Breast epithelium (tissue), 4 donors: ENCODE data around the gene CYFIP2. TPM values are rescaled to one million over a fixed set of nuclear protein-coding genes. Genes with fewer than 3 reads are reported as not detected.

Source experiments
- DNase-seq, 2 donors: peaks; one replicate each; pipeline ENCODE4 v3.0.0-alpha.2; 2019; ENCODE audit warnings: low spot score in 2 of 2
- H3K27ac ChIP-seq, 2 donors: fragments of 200-600 bp; sonication (generic) in 1 of 2; one replicate each; pipeline ENCODE4 v1.5.1; 2016 to 2019; ENCODE audit warnings: mild to moderate bottlenecking in 1 of 2
- H3K27me3 ChIP-seq, 2 donors: fragments of 200-600 bp; sonication (generic) in 1 of 2; one replicate each; pipeline versions ENCODE4 v1.5.1 to v1.6.0; 2017 to 2019; ENCODE audit warnings: control low read depth in 1 of 2, mild to moderate bottlenecking in 1 of 2
- H3K36me3 ChIP-seq: fragments of 200-600 bp; one replicate; pipeline ENCODE4 v1.5.1; 2019
- H3K4me1 ChIP-seq, 2 donors: fragments of 200-600 bp; sonication (generic); one replicate each; pipeline ENCODE4 v1.5.1; 2016 to 2019; ENCODE audit warnings: control low read depth in 1 of 2
- H3K4me3 ChIP-seq, 3 donors: fragments of 200-600 bp; sonication (generic); 1 replicate in 2 of 3; 2 replicates in 1 of 3; pipeline ENCODE4 v1.5.1; 2016 to 2019; ENCODE audit warnings: mild to moderate bottlenecking in 3 of 3, moderate library complexity in 2 of 3
- H3K9me3 ChIP-seq, 2 donors: fragments of 200-600 bp; sonication (generic) in 1 of 2; one replicate each; pipeline ENCODE4 v1.5.1; 2016 to 2019; ENCODE audit warnings: control low read depth in 1 of 2
- CTCF ChIP-seq, 3 donors: fragments of 450-650 bp; IDR thresholded peaks; one replicate each; pipeline ENCODE4 v1.5.1; 2016 to 2017; ENCODE audit warnings: antibody characterized with exemption in 3 of 3, mild to moderate bottlenecking in 3 of 3, moderate library complexity in 3 of 3
- POLR2A ChIP-seq: fragments of 450-650 bp; IDR thresholded peaks from one replicate; pipeline ENCODE4 v1.6.1; 2016; ENCODE audit warnings: antibody characterized with exemption, mild to moderate bottlenecking, moderate library complexity
- POLR2AphosphoS5 ChIP-seq, 3 donors: sonication (generic); formaldehyde crosslinking; IDR thresholded peaks; one replicate each; pipeline ENCODE4 v1.6.1; 2017; ENCODE audit warnings: antibody characterized with exemption in 3 of 3
- intact Hi-C: fragments of 100-400 bp; cut with DNase I; formaldehyde crosslinking; loops from one replicate; pipeline ENCODE4 v1.15.1; 2023; ENCODE audit warnings: low total_unique reads
- total RNA-seq, 3 donors: library from RNA; depleted of rRNA; stranded (reverse); fragments of >200 nt; gene quantifications; one replicate each; pipeline ENCODE4 v1.1.0, GENCODE V29; 2016

Gene CYFIP2
- total RNA-seq, 3 donors from 2014 or later, result 6.2 to 15.5 (median 12.1) TPM

GRCh38 chr5:157290156-157290980, 24.4 kb downstream of the CYFIP2 start:
- no peak overlapping the region for H3K4me3 ChIP-seq
- intact Hi-C loops, result no loop called here
- H3K27me3 ChIP-seq, result no peaks in the 10 kb centered on the region
- TF ChIP-seq CTCF (IDR thresholded peaks at IDR 0.05), result no peak
- TF ChIP-seq POLR2A, result no peak
- no peak overlapping the region for H3K27ac ChIP-seq
- H3K4me1 ChIP-seq, result no peaks in the 10 kb centered on the region
- H3K9me3 ChIP-seq, result no peaks in the 10 kb centered on the region
- H3K36me3 ChIP-seq, result no peaks in the 10 kb centered on the region
- DNase-seq, result no peak

- Histone ChIP-seq H3K9me3 (no peaks in the 10 kb centered on the region), H3K27me3 (no peaks in the 10 kb centered on the region), H3K4me3 (no peak overlapping the region), H3K27ac (no peak overlapping the region), H3K36me3 (no peaks in the 10 kb centered on the region), H3K4me1 (no peaks in the 10 kb centered on the region)
- intact Hi-C loops, result no loop called here
- no peak for DNase-seq
- TF ChIP-seq CTCF (IDR thresholded peaks at IDR 0.05), result no peak
- TF ChIP-seq POLR2AphosphoS5 (IDR thresholded peaks at IDR 0.05), result no peak
- no peak for TF ChIP-seq POLR2A
These were observed 25.2 kb downstream of the CYFIP2 start for GRCh38 chr5:157290981-157291711.

- Histone ChIP-seq H3K4me1 (no peaks in the 10 kb centered on the region), H3K27me3 (no peaks in the 10 kb centered on the region), H3K9me3 (no peaks in the 10 kb centered on the region), H3K36me3 (no peaks in the 10 kb centered on the region), H3K4me3 (no peak overlapping the region), H3K27ac (no peak overlapping the region)
- intact Hi-C loops, result no loop called here
- no peak for TF ChIP-seq POLR2AphosphoS5 (IDR thresholded peaks at IDR 0.05)
- no peak for TF ChIP-seq POLR2A
- no peak for TF ChIP-seq CTCF (IDR thresholded peaks at IDR 0.05)
- DNase-seq, result no peak
These were observed 26.7 kb downstream of the CYFIP2 start for GRCh38 chr5:157292599-157292998.

DNA sequence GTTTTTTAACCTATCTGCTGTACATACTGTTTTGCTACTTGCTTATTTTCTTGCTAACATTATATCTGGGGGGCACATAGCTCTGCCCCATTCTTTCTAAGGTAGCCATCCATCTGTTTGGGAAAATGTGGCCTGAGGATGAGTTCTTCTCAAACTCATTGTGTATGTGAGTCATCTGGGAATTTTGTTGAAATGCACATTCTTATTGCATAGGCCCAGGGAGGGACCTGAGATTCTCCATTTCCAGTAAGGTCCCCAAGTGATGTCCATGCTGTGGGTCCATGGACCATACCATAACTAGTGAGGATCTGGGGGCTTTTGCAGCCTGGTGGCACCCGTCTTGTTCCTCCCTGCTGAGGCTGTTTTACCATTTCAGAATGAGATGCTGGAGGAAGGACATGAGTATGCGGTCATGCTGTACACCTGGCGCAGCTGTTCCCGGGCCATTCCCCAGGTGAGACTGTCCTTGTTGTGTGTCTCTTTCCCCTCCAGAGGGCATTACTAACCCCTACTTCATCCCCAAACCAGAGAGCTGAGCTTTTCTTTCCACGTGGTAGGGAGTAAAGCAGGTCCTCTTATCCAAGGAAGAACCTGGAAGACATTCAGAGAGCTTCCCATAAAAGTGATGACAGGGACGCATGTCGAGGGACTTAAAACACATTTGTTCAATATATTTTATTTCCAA, 28.6 kb downstream of the CYFIP2 start:
- no peak for TF ChIP-seq CTCF (IDR thresholded peaks at IDR 0.05)
- TF ChIP-seq POLR2A, result no peak
- TF ChIP-seq POLR2AphosphoS5 (IDR thresholded peaks at IDR 0.05), result no peak
- H3K4me3 ChIP-seq, result no peak overlapping the region
- no peaks in the 10 kb centered on the region for H3K27me3 ChIP-seq
- no peaks in the 10 kb centered on the region for H3K9me3 ChIP-seq
- no peaks in the 10 kb centered on the region for H3K4me1 ChIP-seq
- no peak for DNase-seq
- intact Hi-C loops, result no loop called here
- no peaks in the 10 kb centered on the region for H3K36me3 ChIP-seq
- no peak overlapping the region for H3K27ac ChIP-seq

DNA sequence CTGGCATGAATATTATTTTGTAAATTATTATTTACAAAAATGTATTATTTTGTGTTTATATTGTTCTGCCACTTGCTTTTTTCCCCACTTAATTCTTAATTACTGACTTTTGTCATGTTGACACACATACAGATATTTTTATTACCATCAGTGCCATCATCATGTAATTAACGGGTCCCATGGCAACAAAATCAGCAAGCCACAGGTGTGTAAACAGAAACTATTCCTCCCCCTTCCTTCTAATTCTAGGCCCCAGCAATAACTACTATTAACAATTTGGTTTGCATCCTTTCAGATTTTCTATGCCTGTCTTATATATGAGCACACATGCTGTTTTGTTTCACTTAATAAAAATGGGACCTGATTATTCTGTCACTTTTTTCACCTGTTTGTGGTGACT, 29.3 kb downstream of the CYFIP2 start:
- Histone ChIP-seq H3K4me3 (no peak overlapping the region), H3K36me3 (no peaks in the 10 kb centered on the region), H3K27ac (no peak overlapping the region), H3K9me3 (no peaks in the 10 kb centered on the region), H3K4me1 (no peaks in the 10 kb centered on the region), H3K27me3 (no peaks in the 10 kb centered on the region)
- intact Hi-C loops, result no loop called here
- TF ChIP-seq POLR2A, result no peak
- no peak for TF ChIP-seq CTCF (IDR thresholded peaks at IDR 0.05)
- TF ChIP-seq POLR2AphosphoS5 (IDR thresholded peaks at IDR 0.05), result no peak
- no peak for DNase-seq
